Testis (tissue), 2 donors: ENCODE data around the gene OR8G1.

Experiments
- CTCF ChIP-seq, 3 experiments: fragments of 450-650 bp in 2 of 3; fragments of 200-600 bp in 1 of 3; sonication (generic) in 1 of 3; IDR thresholded peaks; one replicate each; pipeline ENCODE4 v1.5.1; 2016 to 2019; ENCODE audit warnings: antibody characterized with exemption in 3 of 3, mild to moderate bottlenecking in 2 of 3, moderate library complexity in 1 of 3
- POLR2A ChIP-seq: fragments of 450-650 bp; IDR thresholded peaks from one replicate; pipeline ENCODE4 v1.6.1; 2017; ENCODE audit warnings: antibody characterized with exemption, mild to moderate bottlenecking, moderate library complexity

- TF ChIP-seq CTCF (IDR thresholded peaks at IDR 0.05) (no peak), POLR2A (no peak)
Measured at GRCh38 chr11:124214027-124214426, 26.9 kb upstream of the OR8G1 start.
